ENCODE results near the gene OVCH1. TPM values are rescaled to one million over a fixed set of nuclear protein-coding genes. Genes with fewer than 3 reads are reported as not detected.

OVCH1 gene
- total RNA-seq, 4 donors from 2014 or later, result 0.22 to 3.0 (median 0.28) TPM

DNA sequence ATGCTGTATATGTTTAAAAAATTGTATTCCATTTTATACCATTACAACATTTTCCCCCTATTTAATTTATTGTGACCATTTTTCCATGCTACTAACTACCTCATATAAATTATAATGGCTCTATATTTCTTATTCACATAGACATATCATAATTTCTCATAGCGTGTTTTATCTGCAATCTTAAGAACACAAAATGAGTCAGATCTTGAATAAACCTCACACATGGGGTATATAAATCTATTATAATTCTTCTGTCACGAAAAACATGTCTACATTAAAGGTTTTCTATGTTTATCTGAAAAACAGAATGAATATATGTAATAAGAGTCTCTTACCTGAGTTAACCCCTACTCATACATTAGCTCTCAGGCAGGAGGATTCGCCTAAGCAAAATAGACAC lies 66.0 kb downstream of the OVCH1 start:
- DNase-seq, result no peak
- H3K4me1 ChIP-seq, result no peaks in the 10 kb centered on the region
- intact Hi-C loops (cut with DNase I), result no loop called here
- H3K4me3 ChIP-seq (replicated peaks in 1 of 3), result no peak overlapping the region
- TF ChIP-seq CTCF (IDR thresholded peaks at IDR 0.05) (no peak), POLR2A (IDR thresholded peaks at IDR 0.05) (no peak)
- H3K36me3 ChIP-seq, result no peaks in the 10 kb centered on the region
- no peaks in the 10 kb centered on the region for H3K9me3 ChIP-seq
- H3K27me3 ChIP-seq, result no peaks in the 10 kb centered on the region
- WGBS, 2 donors, result 46 to 79% methylated on average over 3 of the region's 3 CpGs
- H3K27ac ChIP-seq, result no peak overlapping the region

DNA sequence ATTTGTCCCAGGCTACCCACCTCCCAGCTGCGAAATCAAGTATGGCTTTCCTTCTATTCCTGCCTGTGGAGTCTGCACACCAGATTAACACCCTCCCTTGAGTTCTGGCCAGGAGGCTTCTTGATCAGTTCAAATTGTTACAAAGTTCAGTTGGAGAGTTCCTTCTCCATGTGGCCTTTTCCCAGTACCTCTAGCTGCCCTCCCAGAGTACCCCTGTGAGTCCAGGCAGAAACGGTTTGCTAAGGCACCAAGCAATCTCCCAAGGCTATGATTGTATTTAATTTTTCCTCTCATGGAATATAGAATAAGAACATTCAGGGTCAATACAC lies 66.8 kb downstream of the OVCH1 start:
- no peak for DNase-seq
- no peaks in the 10 kb centered on the region for H3K9me3 ChIP-seq
- no peak for TF ChIP-seq CTCF (IDR thresholded peaks at IDR 0.05)
- H3K4me1 ChIP-seq, result no peaks in the 10 kb centered on the region
- no peak overlapping the region for H3K27ac ChIP-seq
- H3K4me3 ChIP-seq (replicated peaks in 1 of 3), result no peak overlapping the region
- intact Hi-C loops (cut with DNase I), result no loop called here
- H3K27me3 ChIP-seq, result no peaks in the 10 kb centered on the region
- WGBS, 2 donors, result 69 to 80% methylated on average over 2 of the region's 2 CpGs
- H3K36me3 ChIP-seq, result no peaks in the 10 kb centered on the region

- Histone ChIP-seq H3K27me3 (no peaks in the 10 kb centered on the region), H3K9me3 (no peaks in the 10 kb centered on the region), H3K36me3 (no peaks in the 10 kb centered on the region), H3K4me1 (no peaks in the 10 kb centered on the region), H3K4me3 (replicated peaks in 1 of 3) (no peak overlapping the region), H3K27ac (no peak overlapping the region)
- DNase-seq, result no peak
- TF ChIP-seq POLR2A (IDR thresholded peaks at IDR 0.05), result no peak
- TF ChIP-seq CTCF (IDR thresholded peaks at IDR 0.05), result no peak
- intact Hi-C loops (cut with DNase I), result no loop called here
- 80% methylated on average over 3 of the region's 3 CpGs for WGBS, 2 donors
Measured at GRCh38 chr12:29429999-29430715, 67.3 kb downstream of the OVCH1 start.

DNA sequence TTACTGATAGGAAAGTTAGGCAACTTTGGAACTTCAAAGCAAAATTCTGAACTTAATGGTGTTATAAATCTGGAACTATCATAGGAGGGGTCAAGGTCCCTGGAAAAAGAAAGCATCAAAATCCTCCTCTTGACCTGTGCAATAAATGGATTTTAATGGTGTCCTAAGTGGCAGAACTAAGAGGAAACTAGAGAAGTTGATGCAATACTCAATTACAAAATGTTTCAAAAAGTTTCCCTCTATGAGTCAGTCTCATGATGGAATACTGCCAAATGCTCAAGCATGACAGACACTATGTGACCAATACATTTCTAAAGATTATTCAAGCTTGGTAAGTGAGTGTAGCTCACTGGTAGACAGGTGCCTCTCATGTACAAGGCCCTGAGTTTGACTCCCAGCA lies 68.9 kb downstream of the OVCH1 start:
- H3K36me3 ChIP-seq, result no peaks in the 10 kb centered on the region
- H3K4me1 ChIP-seq, result no peaks in the 10 kb centered on the region
- no peaks in the 10 kb centered on the region for H3K9me3 ChIP-seq
- H3K4me3 ChIP-seq (replicated peaks in 1 of 3), result no peak overlapping the region
- TF ChIP-seq CTCF (IDR thresholded peaks at IDR 0.05), result no peak
- no peak for TF ChIP-seq POLR2A (IDR thresholded peaks at IDR 0.05)
- H3K27me3 ChIP-seq, result no peaks in the 10 kb centered on the region
- no peak overlapping the region for H3K27ac ChIP-seq
- DNase-seq, result no peak
- intact Hi-C loops (cut with DNase I), result no loop called here

DNA sequence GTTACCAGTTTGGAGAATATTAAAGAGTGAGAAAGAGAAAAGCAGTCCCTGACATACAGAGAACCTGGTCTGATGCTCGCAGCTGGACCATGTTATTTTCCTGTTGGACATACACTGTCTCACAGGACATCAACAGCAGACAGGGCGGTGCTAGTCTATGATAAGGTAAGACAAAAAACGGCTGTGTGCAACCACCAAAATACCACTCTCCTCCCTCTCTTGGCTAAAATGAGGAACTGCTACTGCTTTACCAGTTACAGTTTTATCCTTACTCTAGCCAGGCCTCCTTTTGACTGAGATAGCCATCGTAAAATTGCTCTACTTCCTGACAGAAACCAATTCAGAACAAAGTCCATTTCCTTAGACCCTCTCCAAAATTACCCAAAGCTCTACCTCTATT lies 69.5 kb downstream of the OVCH1 start:
- intact Hi-C loops (cut with DNase I), result no loop called here
- Histone ChIP-seq H3K4me3 (replicated peaks in 1 of 3) (no peak overlapping the region), H3K27ac (no peak overlapping the region), H3K4me1 (no peaks in the 10 kb centered on the region), H3K36me3 (no peaks in the 10 kb centered on the region), H3K27me3 (no peaks in the 10 kb centered on the region), H3K9me3 (no peaks in the 10 kb centered on the region)
- 75 to 76% methylated on average over 4 of the region's 4 CpGs for WGBS, 2 donors
- DNase-seq, result no peak
- TF ChIP-seq CTCF (IDR thresholded peaks at IDR 0.05) (no peak), POLR2A (IDR thresholded peaks at IDR 0.05) (no peak)

Measured in thyroid gland (tissue), 4 donors.